ENCODE results near the gene CPB2.

The CPB2 gene

DNA sequence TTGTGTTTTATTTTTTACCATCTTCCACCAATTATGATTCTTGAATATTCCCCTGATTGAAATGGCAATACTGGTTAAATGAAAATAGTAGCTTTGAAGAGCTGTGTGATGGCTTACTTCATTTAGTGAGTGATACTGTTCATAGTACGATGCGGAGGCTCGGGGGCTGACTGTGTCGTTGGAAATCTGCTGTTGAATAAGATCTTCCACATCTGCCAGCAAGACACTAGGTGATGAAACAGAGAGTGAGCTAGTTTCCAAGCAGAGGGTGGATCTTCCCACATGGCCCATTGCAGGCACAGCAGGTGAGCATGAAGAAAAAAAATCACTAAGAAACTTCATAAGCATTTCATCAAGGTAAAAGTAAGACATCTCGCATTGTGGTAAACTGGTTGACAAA is 22.5 kb downstream of the CPB2 start:
- TF ChIP-seq, protein P1, sequence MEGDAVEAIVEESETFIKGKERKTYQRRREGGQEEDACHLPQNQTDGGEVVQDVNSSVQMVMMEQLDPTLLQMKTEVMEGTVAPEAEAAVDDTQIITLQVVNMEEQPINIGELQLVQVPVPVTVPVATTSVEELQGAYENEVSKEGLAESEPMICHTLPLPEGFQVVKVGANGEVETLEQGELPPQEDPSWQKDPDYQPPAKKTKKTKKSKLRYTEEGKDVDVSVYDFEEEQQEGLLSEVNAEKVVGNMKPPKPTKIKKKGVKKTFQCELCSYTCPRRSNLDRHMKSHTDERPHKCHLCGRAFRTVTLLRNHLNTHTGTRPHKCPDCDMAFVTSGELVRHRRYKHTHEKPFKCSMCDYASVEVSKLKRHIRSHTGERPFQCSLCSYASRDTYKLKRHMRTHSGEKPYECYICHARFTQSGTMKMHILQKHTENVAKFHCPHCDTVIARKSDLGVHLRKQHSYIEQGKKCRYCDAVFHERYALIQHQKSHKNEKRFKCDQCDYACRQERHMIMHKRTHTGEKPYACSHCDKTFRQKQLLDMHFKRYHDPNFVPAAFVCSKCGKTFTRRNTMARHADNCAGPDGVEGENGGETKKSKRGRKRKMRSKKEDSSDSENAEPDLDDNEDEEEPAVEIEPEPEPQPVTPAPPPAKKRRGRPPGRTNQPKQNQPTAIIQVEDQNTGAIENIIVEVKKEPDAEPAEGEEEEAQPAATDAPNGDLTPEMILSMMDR (IDR thresholded peaks at IDR 0.05; ENCODE audit: low read depth, low read length), result no peak
- no peak overlapping the region for H3K4me3 ChIP-seq (ENCODE audit: low read depth, low read length)

GRCh38 chr13:46079770-46080169 is 25.1 kb downstream of the CPB2 start:
- TF ChIP-seq, protein P1 (IDR thresholded peaks at IDR 0.05; ENCODE audit: low read depth, low read length), result no peak
- no peak overlapping the region for H3K4me3 ChIP-seq (ENCODE audit: low read depth, low read length)

- no peak overlapping the region for H3K4me3 ChIP-seq (ENCODE audit: low read depth, low read length)
- TF ChIP-seq, protein P1 (IDR thresholded peaks at IDR 0.05; ENCODE audit: low read depth, low read length), result no peak
These were observed 27.6 kb downstream of the CPB2 start for GRCh38 chr13:46077265-46077664.

- TF ChIP-seq, protein P1 (IDR thresholded peaks at IDR 0.05; ENCODE audit: low read depth, low read length), result no peak
- H3K4me3 ChIP-seq (ENCODE audit: low read depth, low read length), result no peak overlapping the region
These were observed 28.0 kb downstream of the CPB2 start for GRCh38 chr13:46076827-46077226.

DNA sequence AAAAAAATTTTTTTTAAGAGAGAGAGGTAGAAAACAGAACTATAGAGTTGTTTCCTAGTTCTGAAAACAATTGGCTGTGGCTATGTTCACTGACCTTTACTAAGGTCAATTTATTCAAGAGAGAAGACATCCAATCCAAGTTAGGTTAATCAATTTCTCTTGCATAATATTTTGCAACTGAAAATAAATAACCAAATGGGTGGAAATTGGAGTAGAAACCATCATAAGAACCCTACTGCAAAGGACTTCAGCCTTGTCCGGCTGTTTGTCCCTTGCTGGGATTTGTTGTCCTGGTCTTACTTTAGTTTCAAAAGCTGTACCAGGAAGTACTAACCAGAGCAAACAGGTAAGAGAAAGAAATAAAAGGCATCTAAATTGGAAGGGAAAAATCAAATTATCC is 29.0 kb downstream of the CPB2 start:
- TF ChIP-seq, protein P1 (IDR thresholded peaks at IDR 0.05; ENCODE audit: low read depth, low read length), result no peak

DNA sequence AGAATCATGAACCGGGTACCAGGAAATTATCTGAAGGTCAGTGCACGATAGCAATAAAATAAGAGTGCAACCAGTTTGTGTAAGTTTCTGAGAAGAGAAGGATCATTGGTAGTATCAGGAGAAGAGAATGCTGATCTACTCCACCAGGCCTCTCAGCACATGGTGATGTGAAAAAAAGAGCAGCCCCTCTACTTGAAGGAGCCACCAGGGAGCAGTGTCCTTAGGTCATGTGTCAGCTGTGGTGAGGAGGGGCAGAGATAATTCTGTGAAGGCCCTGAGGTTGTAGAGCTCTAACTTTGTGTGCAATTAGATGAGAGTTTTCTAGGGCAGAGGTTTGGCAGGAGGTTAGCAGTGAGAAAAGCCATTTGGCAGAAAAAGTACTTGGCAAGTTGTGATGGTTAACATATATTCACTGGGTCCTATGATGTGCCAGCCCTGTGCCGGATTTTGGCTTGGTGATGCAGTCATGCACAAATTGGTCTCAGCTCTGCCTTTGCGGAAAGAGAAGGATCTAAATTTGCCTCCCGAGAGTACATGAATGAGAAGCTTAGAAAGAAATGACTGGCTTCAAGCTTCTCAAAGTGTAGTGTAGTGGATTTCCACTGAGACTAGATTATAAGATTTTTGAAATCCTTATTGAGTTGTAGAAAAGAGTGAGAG is 33.1 kb downstream of the CPB2 start:
- TF ChIP-seq, protein P1 (IDR thresholded peaks at IDR 0.05; ENCODE audit: low read depth, low read length), result no peak
- no peak overlapping the region for H3K4me3 ChIP-seq (ENCODE audit: low read depth, low read length)

More for the DNA sequence above, 29.0 kb downstream of the CPB2 start:
- no peak overlapping the region for H3K4me3 ChIP-seq (ENCODE audit: low read depth, low read length)

GRCh38 chr13:46063292-46063691 is 41.5 kb downstream of the CPB2 start:
- H3K4me3 ChIP-seq (ENCODE audit: low read depth, low read length), result no peak overlapping the region
- TF ChIP-seq, protein P1 (IDR thresholded peaks at IDR 0.05; ENCODE audit: low read depth, low read length), result no peak
